GM19043 (cell line): Measurements from ENCODE around the gene FLII.
"Not testable (repeated sequence)": the region's sequence is repeated elsewhere in the genome, so short reads cannot be mapped to it uniquely, and the experiment has no call there.

Source experiments
- ATAC-seq: cut with Tn5 transposase; IDR thresholded peaks from one replicate; pipeline ENCODE4 v1.9.1; 2021; ENCODE audit warnings: low read depth; ENCODE audit not compliant: unreplicated experiment

The FLII gene

GRCh38 chr17:18258356-18259038 is at the start of gene FLII:
Gene FLII, minus strand, starts transcription at chr17:18258738. Its CDS starts 48 bp downstream, at chr17:18258690.
- no peak for ATAC-seq

GRCh38 chr17:18303206-18303605 is 44.7 kb upstream of the FLII start:
- ATAC-seq, result not testable (repeated sequence)

- no peak for ATAC-seq
Observed at GRCh38 chr17:18300725-18301480, 42.4 kb upstream of the FLII start.

- ATAC-seq, result not testable (repeated sequence)
Observed at GRCh38 chr17:18298061-18298460, 39.5 kb upstream of the FLII start.

GRCh38 chr17:18291718-18292540 is 33.4 kb upstream of the FLII start:
- ATAC-seq, result no peak

GRCh38 chr17:18285296-18285695 is 26.8 kb upstream of the FLII start:
- no peak for ATAC-seq

GRCh38 chr17:18281788-18282187 is 23.2 kb upstream of the FLII start:
- ATAC-seq, result no peak

DNA sequence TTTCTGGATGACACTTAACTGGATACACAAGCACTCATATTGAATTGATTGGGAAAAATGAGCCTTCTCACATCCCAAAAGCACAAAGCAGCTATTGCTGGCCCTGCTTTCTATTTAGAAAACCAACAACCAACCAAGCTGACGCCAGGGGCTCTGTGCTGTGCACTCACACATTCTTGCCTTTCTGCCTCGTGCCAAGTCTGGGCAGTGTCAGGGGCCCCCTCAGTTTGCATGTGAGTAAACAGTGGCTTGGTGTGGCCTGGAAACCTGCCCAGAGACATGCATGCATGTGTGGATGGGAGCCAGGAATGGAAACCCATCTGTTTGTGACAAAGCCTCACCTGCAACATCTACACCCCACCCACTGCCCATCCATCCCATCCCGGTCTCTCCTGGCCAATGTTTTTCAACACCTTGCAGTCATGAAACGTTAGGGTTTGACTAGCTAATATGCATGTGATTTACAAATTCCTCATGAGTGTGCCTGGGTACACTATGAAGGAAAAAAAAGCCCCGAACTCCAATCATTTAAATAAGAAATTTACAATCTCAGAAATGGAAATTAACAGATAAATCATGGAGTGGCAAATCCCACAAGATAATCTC is 22.3 kb upstream of the FLII start:
- ATAC-seq, result no peak

DNA sequence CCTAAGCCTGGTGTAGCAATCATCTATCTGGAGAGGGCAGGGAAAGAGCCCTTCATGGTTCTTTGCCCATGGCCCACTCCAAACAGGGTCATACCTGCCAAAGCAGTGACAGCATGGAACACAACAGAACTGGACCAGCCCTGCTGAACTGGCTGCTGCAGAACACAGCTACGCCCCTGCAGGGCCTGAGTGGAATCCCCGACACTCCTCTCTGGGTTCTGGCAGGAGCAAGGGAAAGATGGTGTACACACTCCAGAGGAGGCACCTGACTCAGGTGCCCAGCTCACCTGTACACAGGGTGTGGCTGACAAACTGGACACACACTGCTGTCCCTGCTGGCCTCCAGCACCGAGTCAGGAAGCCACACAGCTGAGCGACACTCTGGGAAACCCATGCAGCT is 21.7 kb upstream of the FLII start:
- no peak for ATAC-seq

- no peak for ATAC-seq
Observed at GRCh38 chr17:18278867-18279266, 20.3 kb upstream of the FLII start.

GRCh38 chr17:18277076-18277475 is 18.5 kb upstream of the FLII start:
- no peak for ATAC-seq

DNA sequence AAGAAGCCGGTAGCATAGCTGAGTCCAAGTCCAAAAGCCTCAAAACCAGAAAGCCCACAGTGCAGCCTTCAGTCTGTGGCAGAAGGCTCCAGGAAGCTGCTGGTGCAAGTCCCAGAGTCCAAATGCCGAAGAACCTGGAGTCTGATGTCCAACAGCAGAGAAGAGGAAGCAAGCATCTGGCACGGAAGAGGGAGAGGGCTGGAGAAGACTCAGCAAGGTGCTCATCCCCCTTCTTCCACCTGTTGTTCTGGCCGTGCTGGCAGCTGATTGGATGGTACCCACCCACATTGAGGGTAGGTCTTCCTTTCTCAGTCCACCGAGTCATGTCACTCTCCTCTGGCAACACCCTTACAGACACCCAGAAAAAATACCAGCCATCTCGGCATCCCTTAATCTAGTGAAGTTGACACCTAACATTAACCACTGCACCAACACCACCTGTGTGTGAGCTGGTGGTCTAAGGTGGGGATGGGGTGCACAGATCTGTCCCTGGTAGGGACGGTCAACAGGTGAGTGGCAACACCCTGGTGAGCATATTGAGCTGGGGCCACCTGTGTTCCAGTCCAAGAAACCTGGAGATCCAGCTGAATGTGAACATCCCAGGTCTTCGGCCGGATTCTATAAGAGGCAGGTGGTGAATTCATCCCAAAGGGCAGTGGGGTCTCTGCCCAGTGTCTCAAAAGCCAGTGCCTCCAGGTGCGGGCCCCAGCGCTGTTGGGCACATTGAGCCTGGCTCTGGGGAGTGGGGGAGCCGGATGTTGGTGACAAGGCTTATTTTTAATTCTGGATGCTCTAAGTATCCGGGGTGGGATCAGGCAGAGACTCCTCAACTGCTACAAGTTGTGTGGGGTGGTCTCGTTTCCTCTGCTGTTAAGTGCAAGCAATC is 11.8 kb upstream of the FLII start:
- no peak for ATAC-seq

GRCh38 chr17:18267927-18268711 is 9.6 kb upstream of the FLII start:
- ATAC-seq, result no peak

GRCh38 chr17:18267366-18267765 is 8.8 kb upstream of the FLII start:
- ATAC-seq, result no peak

DNA sequence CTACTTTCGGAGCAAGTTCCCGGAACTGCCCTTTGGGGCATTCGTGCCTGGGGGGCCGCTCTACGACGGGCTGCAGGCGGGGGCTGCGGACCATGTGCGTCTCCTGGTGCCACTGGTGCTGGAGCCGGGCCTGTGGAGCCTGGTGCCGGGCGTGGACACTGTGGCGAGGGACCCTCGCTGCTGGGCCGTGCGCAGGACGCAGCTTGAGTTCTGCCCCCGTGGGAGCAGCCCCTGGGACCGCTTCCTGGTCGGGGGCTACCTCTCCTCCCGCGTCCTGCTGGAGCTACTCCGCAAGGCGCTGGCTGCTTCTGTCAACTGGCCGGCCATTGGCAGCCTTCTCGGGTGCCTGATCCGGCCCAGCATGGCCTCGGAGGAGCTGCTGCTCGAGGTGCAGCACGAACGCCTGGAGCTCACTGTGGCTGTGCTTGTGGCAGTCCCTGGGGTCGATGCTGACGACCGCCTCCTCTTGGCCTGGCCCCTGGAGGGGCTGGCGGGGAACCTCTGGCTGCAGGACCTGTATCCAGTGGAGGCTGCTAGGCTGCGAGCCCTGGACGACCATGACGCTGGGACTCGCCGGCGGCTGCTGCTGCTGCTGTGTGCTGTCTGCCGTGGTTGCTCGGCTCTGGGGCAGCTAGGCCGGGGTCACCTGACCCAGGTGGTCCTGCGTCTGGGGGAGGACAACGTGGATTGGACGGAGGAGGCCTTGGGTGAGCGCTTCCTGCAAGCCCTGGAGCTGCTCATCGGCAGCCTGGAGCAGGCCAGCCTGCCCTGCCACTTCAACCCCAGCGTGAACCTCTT is 5.5 kb upstream of the FLII start:
- ATAC-seq, result no peak

DNA sequence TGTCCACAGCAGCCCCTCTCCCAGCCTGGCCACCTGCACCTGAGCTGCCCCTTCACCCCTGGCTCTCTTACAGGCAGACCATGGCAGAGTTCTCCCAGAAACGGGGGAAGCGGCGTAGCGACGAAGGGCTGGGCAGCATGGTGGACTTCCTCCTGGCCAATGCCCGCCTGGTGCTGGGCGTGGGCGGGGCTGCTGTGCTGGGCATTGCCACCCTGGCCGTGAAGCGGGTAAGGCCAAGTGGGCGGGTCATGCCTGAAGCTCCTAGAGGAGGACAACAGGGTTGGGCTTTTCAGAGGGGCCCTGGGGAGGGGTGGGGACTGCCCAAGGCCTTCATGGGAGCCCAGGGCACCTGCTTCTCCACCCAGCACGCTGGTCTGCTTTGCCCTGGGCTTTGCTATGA is 4.1 kb upstream of the FLII start:
- ATAC-seq, result no peak

DNA sequence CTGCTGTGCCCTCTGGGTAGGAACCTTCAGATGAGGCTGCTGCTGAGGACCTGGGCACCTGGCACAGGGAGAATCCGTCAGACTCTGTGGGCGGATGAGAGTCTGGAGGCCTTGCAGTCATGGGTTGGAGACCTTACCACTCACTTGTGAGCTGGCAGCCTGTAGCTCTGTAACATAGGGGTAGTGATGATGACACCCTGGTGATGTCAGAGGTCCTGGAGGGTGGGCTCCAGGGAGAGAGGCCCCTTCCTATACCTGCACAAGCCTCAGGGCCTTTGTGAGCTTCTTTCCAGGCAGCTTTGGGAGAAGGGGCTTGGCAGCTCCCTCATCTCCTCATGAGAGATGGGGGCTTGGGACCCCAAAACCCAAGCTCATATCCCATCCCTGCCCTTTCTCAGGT is 3.6 kb upstream of the FLII start:
- ATAC-seq, result no peak

DNA sequence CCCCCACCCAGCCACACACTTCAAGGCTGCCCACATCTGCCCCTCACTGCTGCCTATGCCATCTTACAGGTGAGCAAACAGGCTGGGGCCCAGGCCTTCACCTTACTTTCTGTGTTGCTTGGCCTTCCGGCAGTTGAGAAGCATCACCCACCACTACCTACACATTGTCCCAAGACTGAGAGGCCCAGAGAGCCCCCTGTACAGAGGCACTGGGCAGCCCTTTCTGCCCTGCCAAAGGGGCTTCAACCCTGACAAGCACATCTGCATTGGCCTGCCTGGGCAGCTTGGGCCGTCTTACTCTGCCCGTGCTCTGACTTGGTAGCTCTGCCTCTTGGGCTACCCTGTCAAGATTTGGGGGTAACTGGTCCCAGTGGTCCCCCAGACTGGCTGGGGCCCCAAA is 3.1 kb upstream of the FLII start:
- ATAC-seq, result no peak
